Activated T-cell treated with anti-CD3 and anti-CD28 coated beads, Interleukin-2, amount 50 U/mL, for 24 hours (primary cell): Measurements from ENCODE around the gene NOS1.

Experiments used
- DNase-seq: peaks from one replicate; pipeline ENCODE4 v3.0.0-alpha.2; 2020
- H3K27ac Mint-ChIP-seq: 2 replicates; pipeline ENCODE4 v1.8.0; 2020; ENCODE audit warnings: mild to moderate bottlenecking, mixed read lengths
- H3K27me3 Mint-ChIP-seq: 2 replicates; pipeline ENCODE4 v1.8.0; 2020; ENCODE audit warnings: mixed read lengths
- H3K36me3 Mint-ChIP-seq: 2 replicates; pipeline ENCODE4 v1.8.0; 2020; ENCODE audit warnings: low read depth, mixed read lengths
- H3K4me1 Mint-ChIP-seq: 2 replicates; pipeline ENCODE4 v1.8.0; 2020; ENCODE audit warnings: low read depth, mixed read lengths
- H3K4me3 Mint-ChIP-seq: 2 replicates; pipeline ENCODE4 v1.8.0; 2020; ENCODE audit warnings: mild to moderate bottlenecking, moderate library complexity, mixed read lengths
- H3K9me3 Mint-ChIP-seq: 2 replicates; pipeline ENCODE4 v1.8.0; 2020; ENCODE audit warnings: mixed read lengths

The NOS1 gene

DNA sequence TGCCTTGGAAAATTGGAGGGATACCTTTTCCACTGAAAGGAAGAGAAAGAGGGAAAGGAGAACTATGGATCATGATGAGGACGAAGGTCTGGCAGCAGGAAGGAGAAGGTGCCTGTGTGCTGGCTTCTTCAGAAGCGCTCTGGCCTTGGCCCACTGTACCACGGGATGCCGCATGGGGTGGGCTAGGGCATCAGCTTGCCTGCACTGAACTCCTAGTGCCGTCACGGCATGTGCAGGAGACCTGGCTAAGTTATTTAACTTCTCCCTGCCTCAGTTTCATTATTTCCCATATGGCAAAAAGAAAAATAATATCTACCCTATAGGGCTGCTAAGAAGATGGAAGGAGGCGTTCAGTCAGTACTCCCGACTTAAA, 199.3 kb downstream of the NOS1 start:
- Mint-ChIP-seq H3K9me3 (no peaks in the 10 kb centered on the region), H3K36me3 (peaks cover 97% of the 10 kb centered on the region), H3K4me3 (no peak overlapping the region), H3K27ac (peak overlapping the region; percentile 39), H3K4me1 (no peaks in the 10 kb centered on the region), H3K27me3 (no peaks in the 10 kb centered on the region)
- DNase-seq, result no peak

DNA sequence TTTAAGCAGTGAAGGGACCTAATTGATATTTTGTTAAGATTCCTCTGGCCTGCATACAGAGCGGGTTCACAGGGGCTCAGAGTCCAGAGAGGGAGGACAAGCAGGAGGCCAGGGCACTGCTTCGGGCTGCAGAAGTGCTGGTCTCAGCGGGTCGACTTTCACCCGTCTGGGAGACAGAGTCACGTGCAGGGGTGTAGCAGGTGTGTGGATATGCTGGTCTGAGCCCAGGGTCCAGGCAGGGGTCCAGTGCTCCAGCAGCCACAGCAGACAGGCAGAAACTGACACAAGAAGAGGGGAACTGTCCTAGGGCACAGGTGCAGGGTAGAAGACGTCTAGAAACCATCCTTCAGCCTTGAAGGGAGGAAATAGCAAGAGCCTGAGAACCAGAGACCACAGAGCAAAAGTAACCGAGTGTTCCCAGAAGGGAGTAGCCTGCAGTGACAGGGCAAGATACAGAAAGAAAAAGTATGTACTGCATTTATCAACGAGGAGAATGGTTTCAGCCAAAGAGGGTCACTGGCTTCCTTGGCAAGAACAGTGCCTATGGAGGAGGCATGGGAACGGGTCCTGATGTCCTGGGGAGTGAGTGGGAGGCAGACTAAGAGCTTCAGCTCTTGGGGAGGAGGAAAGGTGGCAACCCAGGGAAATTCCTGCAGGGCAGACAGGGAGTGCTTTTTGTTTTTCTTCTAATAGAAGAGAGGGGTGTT, 199.8 kb downstream of the NOS1 start:
- peak overlapping the region; percentile 39 for H3K27ac Mint-ChIP-seq
- H3K4me3 Mint-ChIP-seq, result no peak overlapping the region
- H3K9me3 Mint-ChIP-seq, result no peaks in the 10 kb centered on the region
- H3K27me3 Mint-ChIP-seq, result no peaks in the 10 kb centered on the region
- H3K36me3 Mint-ChIP-seq, result peaks cover 97% of the 10 kb centered on the region
- no peak for DNase-seq
- no peaks in the 10 kb centered on the region for H3K4me1 Mint-ChIP-seq

DNA sequence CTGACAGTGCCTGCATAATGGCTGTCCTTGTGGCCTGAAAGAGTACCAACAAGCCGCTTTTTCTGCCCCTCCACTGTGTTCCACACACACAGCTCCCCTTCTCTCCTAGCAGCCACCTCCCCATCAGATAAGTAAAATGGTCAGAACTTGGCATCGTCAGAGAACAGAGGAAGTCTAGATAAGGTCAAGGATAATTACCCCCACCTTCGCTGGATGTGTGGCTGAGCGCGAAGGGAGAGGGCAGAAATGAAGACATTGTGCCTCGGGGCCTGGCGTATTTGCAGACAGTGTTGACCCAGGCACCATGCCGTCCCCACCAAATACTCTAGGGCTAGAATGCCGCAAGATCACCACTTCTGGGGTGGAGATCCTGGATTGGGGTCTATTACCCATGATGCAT, 201.8 kb downstream of the NOS1 start:
- Mint-ChIP-seq H3K36me3 (peaks cover 96% of the 10 kb centered on the region), H3K27me3 (no peaks in the 10 kb centered on the region), H3K4me3 (no peak overlapping the region), H3K4me1 (no peaks in the 10 kb centered on the region), H3K9me3 (no peaks in the 10 kb centered on the region), H3K27ac (no peak overlapping the region)
- DNase-seq, result peak; percentile 5

DNA sequence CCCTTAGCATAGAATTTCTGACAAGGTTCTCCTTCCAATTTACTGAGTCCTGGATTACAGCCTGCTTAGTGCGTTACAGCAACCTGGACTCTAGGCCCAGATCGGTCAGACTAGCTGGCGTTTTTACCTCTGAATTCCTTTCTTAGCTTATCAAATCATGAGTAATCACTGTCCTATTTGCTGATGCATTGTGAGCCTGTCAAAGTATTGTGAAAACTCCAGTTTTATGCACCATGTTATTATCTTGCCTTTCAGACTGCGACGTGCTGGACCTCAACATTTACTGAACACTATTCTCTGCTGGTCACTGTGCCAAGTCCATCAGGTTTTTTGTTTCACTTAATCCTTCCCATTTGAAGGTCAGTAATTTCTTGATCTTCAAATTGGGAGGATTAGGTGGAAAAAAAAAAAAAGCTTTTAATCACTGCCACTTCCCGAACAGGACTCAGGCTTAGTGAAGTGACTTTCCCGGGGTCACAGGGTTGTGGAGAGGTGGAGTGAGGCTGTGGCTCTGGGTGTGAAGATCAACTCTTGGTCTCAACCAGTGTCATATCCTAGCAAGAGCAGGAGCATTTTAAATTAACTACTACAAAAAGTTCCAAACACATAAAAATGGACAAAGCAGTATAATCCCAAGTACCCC, 202.4 kb downstream of the NOS1 start:
- Mint-ChIP-seq H3K4me3 (no peak overlapping the region), H3K4me1 (no peaks in the 10 kb centered on the region), H3K27me3 (no peaks in the 10 kb centered on the region), H3K36me3 (peaks cover 96% of the 10 kb centered on the region), H3K27ac (peak overlapping the region; percentile 47), H3K9me3 (no peaks in the 10 kb centered on the region)
- DNase-seq, result no peak
